Epidermal melanocyte (primary cell): ENCODE results near the gene FAM180A.

ENCODE experiments used
- DNase-seq: peaks from one replicate; pipeline ENCODE4 v3.0.0; 2011; ENCODE audit warnings: low spot score; ENCODE audit not compliant: insufficient read length

The FAM180A gene

GRCh38 chr7:135771961-135772638 lies 23.5 kb upstream of the FAM180A start:
- no peak for DNase-seq

DNA sequence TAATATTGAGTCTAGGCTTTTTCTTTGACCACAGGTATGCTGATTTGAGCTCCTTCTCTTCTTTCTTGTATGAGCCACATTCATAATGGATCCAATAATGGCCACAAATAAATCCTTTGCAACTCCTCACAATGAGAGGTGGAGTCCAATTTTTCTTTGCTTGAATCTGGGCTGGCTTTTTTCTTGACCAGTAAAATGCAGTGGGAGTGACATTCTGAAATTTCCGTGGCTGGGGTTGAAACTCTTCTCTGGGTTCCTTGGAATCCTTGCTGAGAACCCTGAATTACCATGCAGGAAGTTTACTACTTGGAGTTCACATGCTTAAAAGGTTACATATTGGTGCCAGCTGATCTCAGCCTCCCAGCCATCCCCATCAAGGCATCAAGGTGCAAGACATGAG lies 22.4 kb upstream of the FAM180A start:
- DNase-seq = no peak

DNA sequence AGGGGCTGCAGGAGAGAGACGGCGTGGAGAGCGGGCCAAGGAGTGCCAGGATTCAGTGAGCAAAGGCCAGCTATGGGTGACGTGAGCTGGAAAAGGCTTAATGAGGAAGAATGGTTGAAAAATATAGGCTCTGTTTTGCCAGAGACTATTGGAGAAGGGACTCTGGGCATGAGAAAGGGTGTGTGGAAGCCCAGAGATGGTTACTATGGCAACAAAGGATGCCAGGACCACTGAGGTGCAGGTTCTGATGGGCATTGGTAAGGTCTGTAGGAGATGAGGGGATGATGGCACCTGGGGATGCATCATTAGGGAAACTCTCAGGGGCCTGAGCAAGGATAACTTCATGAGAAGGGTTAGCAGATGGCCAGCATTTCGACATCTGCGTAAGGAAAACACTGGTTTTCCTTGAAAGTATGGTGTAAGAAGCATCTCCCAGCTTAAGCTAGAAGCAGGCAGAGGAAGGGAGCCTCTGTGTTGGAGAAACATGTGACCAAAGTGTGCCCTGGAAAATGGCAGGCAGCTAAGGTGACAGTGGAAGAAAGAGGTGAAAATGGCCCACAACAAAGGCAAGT lies 21.6 kb upstream of the FAM180A start:
- DNase-seq = no peak

DNA sequence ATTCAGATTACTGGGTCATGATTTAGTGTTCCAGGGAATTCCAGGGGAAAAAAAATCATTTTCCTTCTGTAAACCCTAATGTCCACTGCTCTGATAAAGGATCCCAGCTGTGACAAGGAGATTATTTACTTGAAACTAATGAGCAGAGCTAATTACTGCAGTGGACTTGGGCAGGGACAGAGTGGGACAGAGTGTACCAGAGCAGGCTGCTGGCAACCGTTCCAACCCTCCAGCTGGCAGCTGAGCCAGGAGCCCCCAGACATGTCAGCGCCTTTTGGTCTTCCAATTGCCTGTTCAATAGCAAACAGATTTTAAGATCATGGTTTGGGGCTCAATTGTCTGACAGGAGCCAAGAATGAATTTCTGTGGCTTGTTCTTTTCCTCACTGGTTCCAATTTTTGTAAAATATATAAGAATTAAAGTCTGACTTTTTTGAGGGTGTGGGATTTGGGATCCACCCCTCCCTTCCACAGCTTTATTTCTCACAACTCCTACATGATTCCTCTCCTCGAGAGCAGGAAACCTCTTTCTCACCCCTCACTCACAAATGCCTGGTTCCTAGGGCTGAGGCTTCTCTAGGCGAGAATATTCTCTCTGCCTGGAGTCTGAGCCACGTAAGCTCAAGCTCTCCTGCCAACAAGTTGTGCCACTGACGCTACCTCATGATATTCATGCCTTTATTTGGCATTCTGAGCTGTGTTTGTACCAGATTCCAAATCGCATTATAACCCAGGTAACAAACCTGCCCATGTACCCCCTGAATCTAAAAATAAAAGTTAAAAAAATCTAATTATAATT lies 20.6 kb upstream of the FAM180A start:
- no peak for DNase-seq

DNA sequence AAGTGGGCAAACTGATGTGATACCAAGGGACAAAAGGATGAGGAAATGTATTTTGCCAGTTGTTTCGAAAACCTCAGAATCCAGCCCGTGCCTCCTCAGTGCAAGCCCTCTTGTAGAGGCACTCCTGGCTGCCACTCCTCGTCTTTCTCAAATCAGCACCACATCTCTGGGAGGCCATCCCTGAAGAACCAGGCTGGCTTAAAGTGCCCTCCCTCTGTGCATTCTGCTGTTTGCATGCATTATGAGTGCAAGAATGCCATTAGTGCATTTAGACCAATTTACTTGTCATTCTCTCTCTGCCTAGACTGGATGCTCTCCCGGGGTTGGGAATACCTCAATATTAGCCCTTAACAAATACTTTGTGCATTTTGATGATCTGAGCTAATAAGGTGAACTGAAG lies 19.9 kb upstream of the FAM180A start:
- DNase-seq = no peak

DNA sequence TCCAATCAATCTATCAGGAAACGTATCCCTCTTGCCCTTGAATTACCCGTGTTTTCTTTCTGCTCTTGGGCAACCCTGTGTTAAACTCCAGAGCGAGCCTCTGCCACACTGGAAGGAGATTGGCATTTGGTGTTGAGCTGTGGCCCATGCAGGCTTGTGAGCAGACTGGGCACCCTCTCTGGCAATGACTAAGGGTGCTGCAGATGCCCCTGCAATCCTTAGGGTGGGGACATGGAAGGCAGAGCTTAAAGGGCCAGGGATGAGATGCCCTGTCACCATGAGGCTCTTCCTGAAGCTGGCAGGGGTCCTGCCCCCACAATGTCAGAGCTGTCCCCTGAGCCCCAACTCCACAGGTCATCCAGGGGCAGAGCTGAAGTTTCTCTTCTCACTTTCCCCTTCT lies 19.5 kb upstream of the FAM180A start:
- no peak for DNase-seq

GRCh38 chr7:135763261-135763660 lies 14.6 kb upstream of the FAM180A start:
- DNase-seq = no peak

DNA sequence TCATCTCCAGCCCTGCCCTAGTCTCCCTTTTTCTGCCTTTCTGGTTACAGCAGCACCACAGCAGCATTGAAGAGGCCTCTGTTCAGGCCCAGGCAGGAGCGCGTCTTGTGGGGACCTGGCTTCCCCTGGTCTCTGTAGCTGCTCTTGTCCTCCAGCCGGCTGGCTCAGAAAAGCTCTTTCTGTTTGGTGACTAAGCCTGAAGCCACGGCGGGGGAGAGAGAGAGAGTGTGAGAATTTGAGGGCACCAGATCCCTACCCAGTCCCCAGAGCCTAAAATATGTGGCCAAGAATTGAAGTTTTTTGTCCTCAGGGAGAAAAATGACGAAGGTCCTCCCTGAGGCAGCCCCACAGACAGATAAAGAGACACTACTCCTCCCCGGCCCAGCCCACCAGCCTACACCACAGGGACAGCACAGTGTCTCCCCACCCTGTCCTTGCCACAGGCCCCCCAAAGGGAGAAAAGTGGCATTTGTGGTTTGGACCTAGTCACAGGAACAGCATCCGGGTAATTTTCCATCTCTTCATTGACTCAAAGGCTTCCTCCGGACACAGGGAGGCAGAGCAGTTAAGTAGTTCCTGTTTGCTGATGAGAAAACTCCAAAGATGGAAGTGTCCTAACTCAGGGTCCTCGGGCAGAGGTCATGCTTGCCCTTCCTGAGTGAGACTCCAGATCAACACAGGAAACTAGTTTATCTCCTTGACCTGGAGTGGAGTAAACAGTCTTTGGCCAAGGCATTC lies 13.3 kb upstream of the FAM180A start:
- no peak for DNase-seq

GRCh38 chr7:135759532-135759931 lies 10.9 kb upstream of the FAM180A start:
- DNase-seq = no peak

DNA sequence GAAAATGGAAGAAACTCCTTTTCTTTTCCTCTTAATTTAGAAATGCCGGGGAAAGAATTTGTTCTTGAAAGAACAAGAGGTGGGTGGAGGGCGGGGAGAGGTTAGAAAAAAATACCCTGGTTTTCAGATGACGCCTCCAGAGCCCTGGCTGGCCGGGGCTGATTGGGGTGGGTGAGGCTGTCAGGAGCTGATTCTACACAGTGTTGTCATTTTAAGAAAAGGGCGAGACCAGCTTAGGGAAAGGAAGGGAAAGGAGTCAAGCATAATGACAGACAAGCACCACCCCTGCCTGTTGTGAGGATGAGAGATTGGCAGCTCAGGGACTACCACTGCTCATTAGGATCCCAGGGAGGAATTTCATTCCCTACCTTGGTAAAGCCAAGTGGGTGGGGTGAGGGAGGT lies 9.9 kb upstream of the FAM180A start:
- no peak for DNase-seq

DNA sequence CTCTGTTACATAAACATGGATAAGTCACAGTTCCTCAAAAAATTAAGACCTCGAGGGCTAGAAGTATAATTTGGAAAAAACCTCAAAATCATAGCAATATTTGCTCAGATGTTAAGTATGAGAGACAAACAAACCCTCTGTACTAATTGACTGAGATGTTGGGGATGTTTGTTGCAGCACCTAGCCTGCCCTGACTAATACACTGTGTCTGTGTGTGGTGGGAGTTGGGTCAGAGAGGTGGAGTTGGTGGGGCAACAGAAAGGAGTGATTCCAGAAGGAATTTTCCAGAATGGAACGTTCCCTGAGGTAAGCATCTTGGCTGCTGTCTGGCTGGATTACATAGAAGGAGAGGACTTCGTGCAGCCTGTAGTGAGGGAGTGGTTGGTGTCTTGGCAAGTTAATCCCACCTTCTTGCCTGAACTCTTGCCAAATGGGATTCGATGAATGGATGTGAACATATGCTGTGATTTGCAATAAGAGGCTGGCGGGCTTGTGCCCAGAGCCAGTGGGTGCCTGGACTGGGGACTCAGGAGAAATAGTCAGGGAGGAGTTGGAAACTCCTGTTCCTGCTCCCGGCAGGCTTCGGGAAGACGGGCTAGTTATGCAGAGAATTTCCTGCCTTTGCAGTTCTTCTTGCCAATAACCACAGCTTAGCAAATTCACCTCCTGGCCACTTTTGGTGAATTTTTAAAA lies 9.3 kb upstream of the FAM180A start:
- no peak for DNase-seq

- no peak for DNase-seq
Observed at GRCh38 chr7:135756191-135756590, 7.6 kb upstream of the FAM180A start.

DNA sequence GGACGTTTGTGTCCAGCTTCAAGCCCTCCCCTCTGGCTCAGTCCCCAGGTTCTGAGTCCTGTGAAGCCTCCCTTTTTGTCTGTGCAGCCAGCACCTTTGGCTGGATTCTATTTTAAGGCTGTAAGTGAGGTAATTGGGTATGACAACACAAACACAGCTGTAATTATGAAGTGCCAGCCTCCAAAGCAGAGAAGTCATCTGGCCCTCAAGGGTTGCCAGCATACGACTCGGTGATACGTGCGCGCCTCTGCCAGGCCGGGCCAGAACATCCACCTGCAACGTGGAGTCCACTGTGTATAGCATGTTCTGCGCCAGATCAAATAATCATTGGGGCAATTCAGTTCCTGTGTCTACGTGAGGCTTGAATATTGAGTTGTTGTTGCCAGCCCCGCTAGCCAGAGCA lies 6.7 kb upstream of the FAM180A start:
- DNase-seq = no peak

DNA sequence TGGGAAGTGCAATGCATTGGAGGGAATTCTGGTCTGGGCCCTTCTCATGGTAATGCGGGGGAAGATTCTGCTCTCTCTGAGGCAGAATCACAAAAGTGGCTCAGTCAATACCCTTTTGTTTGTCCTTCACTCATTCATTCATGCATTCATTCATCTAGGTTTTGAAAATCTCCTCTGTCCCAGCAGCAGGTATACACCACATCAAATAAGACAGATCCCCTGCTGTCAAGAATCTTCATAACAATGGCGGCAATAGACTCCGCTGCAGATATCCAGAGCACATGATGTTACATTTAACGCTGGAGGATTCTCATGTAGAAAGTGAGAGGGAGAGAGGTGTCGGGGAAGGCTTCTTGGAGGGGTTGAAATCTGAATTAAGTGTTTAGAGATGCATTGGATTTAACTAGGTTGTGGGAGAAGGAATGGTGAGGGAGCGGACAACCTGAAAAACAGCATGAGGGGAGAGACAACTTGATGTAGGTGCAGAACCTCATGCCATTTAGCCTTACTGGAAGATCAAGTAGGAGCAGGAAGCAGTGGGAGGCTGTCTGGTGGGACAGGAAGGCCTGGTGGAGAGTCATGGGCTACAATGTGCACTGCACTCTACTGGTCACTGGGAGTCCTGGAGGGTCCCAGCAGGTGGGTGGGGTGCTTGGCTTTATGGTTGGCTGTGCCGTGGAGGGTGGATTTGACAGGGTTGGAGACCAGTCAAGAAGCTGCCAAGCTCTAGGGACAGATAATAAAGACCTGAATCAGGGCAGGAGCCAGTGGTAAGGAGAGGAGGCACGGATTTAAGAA lies 5.2 kb upstream of the FAM180A start:
- no peak for DNase-seq

DNA sequence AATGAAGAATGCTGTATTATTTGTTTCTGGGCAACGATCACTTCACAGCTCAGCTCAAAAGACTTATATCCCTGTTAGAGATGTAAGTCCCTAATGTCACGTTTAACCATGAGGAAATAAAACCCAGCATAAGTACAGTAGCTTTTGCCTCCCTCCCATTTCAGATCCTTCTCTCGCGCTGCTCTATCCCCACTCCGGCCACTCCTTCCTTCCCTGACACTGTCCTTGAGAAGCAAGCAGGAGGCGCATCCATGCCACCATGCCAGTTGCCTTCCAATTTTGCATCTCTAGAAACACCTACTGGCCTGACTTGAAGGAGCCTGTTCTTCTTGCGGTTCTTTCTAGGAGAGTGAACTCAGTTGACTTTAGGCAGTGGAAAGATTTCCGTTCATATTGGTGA lies 1.2 kb downstream of the FAM180A start:
- DNase-seq = no peak

DNA sequence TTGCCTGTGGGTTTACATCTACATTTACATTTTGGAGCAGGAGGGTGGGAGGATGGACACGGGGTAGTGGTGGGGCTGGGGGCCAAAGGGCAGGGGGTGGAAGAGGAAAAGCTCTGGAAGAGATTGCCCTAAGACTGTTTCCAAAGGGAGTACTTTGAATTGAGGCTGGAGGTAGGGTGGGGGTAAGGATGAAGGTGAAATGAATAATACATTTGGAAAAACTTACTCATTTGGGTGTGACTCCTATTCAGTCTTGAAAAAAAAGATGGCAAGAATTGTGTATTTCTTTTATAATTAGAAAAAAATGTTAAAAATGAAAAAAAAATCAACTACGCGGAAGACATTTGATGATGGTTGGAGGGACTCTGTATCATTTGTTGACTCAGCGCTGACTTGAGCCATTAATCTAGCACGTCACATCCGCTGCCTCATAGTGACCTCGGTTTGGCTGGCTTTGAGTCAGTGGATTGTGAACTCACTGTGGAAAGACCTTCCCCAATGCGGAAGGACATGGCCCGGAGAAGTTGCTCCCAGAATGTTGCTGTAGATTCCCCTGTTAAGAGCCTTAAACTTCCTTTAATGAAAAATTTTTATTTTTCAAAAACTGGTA lies 2.8 kb downstream of the FAM180A start:
- DNase-seq = no peak

DNA sequence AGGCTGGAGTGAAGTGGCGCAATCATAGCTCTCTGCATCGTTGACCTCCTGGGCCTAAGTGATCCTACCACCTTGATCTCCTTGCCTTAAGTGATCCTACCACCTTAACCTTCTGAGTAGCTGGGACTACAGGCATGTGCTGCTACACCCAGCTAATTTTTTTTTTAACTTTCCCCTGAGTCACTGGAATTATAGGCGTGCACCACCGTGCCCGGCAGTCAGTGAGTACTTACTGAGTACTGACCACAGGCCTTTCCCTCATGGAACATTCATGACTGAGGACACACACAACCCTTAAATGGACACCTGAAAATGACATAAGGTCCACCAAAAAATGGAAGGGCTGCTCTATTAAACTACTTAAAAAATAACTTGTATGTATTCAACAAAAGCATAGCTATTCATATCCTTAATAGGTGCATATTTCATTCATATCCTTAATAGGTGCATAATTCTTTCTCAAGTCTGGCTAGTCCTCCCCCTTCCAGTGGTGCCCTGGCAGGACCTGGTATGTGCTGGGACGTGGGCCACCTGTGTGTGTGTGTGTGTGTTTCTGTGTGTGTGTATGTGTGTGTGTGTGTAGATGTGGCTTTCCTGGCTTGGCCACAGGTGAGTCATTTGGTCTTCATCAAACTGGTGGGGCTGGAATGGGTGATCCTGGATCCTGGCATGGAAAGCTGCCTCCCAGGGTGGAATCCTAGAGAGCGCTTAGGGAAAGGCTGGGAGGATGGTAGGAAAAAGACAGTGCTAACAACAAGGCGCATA lies 3.5 kb downstream of the FAM180A start:
- DNase-seq = no peak

DNA sequence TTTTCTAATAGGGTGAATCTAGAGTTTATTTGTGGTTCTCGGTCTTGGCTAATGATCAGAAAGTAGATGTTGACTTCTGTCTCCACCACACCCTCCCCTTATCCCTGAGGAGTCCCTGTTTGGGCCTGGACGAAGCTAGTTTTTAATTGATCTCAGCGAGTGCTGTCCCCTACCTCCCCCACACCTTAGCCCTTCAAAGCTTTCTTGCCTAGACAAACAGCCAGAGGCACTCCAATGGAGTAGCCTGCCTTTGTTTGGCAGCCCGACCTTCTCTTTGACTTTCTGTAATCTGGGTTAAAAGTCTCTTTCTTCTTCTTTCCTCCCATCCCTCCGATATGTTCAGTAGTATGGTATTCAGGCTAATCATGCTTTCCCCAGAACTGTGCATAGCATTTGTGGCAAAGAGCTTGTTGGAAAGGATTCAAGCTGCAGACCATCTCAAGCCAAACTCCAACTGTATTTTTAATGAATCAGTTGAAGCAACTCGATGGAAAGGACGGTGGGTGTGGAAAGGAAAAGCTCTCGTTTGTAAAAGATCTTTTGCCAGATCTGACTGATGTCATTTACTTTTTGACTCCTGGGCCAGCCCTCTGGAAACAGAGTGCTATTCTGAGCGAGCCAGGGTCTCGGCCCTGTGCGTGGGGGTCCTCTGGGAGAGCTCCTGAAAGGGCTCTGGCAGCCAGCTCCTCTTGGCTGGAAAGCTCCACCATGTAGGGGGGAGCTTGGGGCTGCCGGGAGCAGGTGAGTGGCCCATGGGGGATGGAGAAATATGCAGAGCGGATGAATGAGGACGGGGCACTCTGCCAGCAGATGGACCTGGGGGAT lies 4.5 kb downstream of the FAM180A start:
- no peak for DNase-seq

GRCh38 chr7:135742371-135742770 lies 6.2 kb downstream of the FAM180A start:
- DNase-seq = no peak
